Activated T-cell treated with anti-CD3 and anti-CD28 coated beads, Interleukin-2, amount 50 U/mL, for 1 hour (primary cell): ENCODE results near the gene ERICH6B.

Source experiments
- DNase-seq: peaks from one replicate; pipeline ENCODE4 v3.0.0-alpha.2; 2020

Gene ERICH6B

GRCh38 chr13:45540864-45541263 lies 74.7 kb downstream of the ERICH6B start:
- no peak for DNase-seq

GRCh38 chr13:45540195-45540594 lies 75.3 kb downstream of the ERICH6B start:
- DNase-seq, result no peak

GRCh38 chr13:45538382-45538781 lies 77.2 kb downstream of the ERICH6B start:
- DNase-seq, result no peak

GRCh38 chr13:45537516-45537915 lies 78.0 kb downstream of the ERICH6B start:
- no peak for DNase-seq

- no peak for DNase-seq
Observed at GRCh38 chr13:45536224-45536623, 79.3 kb downstream of the ERICH6B start.

- no peak for DNase-seq
Observed at GRCh38 chr13:45534604-45535003, 80.9 kb downstream of the ERICH6B start.

GRCh38 chr13:45529758-45530157 lies 85.8 kb downstream of the ERICH6B start:
- DNase-seq, result no peak

GRCh38 chr13:45527699-45528462 lies 87.7 kb downstream of the ERICH6B start:
- DNase-seq, result no peak

- no peak for DNase-seq
Observed at GRCh38 chr13:45522571-45522970, 93.0 kb downstream of the ERICH6B start.

- DNase-seq, result no peak
Observed at GRCh38 chr13:45521297-45521696, 94.2 kb downstream of the ERICH6B start.

GRCh38 chr13:45519493-45519892 lies 96.0 kb downstream of the ERICH6B start:
- no peak for DNase-seq

GRCh38 chr13:45518525-45519245 lies 96.9 kb downstream of the ERICH6B start:
- no peak for DNase-seq

- no peak for DNase-seq
Observed at GRCh38 chr13:45516757-45517156, 98.8 kb downstream of the ERICH6B start.

- no peak for DNase-seq
Observed at GRCh38 chr13:45512098-45512496, 103.4 kb downstream of the ERICH6B start.

- no peak for DNase-seq
Observed at GRCh38 chr13:45511310-45512097, 104.0 kb downstream of the ERICH6B start.

GRCh38 chr13:45510672-45511071 lies 104.9 kb downstream of the ERICH6B start:
- DNase-seq, result no peak

GRCh38 chr13:45508776-45509175 lies 106.8 kb downstream of the ERICH6B start:
- DNase-seq, result no peak

- DNase-seq, result no peak
Observed at GRCh38 chr13:45506811-45507210, 108.7 kb downstream of the ERICH6B start.

GRCh38 chr13:45503658-45504057 lies 111.9 kb downstream of the ERICH6B start:
- no peak for DNase-seq

- DNase-seq, result no peak
Observed at GRCh38 chr13:45501175-45501526, 114.4 kb downstream of the ERICH6B start.

GRCh38 chr13:45500492-45501174 lies 114.9 kb downstream of the ERICH6B start:
- DNase-seq, result no peak

- no peak for DNase-seq
Observed at GRCh38 chr13:45496942-45497341, 118.6 kb downstream of the ERICH6B start.

- no peak for DNase-seq
Observed at GRCh38 chr13:45492538-45492937, 123.0 kb downstream of the ERICH6B start.
